Measurements from ENCODE around the gene IZUMO1.

- no peak for TF ChIP-seq CTCF (conservative IDR thresholded peaks at IDR 0.05)
- TF ChIP-seq ZFX (IDR thresholded peaks at IDR 0.05): no peak
Measured at GRCh38 chr19:48757089-48757675, 10.5 kb upstream of the IZUMO1 start.
